HG02884 (cell line): Measurements from ENCODE around the gene APBB2.

Experiments
- ATAC-seq: cut with Tn5 transposase; IDR thresholded peaks from one replicate; pipeline ENCODE4 v1.9.1; 2021; ENCODE audit warnings: mild to moderate bottlenecking, moderate library complexity; ENCODE audit not compliant: unreplicated experiment

APBB2 gene

DNA sequence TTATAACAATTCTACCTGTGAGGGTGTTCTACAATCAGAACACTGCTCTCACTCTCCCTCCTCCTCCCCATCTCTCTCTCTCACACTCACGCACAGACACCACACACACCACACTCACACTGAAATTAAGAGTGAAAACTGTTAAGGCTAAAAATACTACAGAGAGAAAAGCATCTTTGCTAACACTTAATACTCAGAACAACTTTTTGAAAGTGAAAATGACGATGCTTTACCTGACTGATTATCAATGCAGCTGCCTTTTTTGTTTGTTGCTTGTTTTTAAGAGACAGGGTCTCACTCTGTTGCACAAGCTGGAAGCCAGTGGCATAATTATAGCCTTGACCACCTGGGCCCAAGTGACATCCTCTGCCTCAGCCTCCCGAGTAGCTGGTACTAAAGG, 222.4 kb downstream of the APBB2 start:
- peak; percentile 61 for ATAC-seq

GRCh38 chr4:40990899-40991265, 223.5 kb downstream of the APBB2 start:
- no peak for ATAC-seq

GRCh38 chr4:40990236-40990898, 224.0 kb downstream of the APBB2 start:
- ATAC-seq: no peak

- ATAC-seq: no peak
Observed at GRCh38 chr4:40987151-40987550, 227.2 kb downstream of the APBB2 start.

GRCh38 chr4:40986375-40986774, 228.0 kb downstream of the APBB2 start:
- ATAC-seq: no peak

GRCh38 chr4:40984051-40984450, 230.3 kb downstream of the APBB2 start:
- no peak for ATAC-seq

DNA sequence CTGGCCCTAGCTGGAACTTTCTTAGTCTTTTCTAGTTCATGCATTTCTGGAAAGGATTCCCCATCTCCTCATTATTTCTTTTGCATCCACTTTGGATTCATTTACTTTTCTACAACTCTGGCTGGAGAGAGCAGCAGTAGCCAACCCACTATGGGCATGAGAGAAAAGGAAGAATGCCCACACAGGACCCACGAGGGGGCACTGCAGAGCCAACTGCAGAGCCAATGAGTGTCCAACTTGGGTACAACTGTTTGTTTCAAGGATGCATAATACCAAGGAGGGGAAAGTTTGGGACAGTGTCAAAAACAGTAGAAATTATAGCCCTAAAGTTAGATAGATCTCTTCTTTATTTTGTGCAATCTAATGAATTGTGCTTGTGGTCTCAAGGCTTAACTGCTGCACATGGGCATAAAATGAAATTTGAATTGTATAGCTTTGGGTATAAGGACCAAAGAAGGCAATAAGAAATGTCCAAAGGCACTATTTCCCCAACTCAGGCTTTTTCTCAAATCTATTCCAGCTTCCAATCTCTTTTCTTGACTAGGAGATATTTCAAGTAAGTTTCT, 233.9 kb downstream of the APBB2 start:
- no peak for ATAC-seq

GRCh38 chr4:40978548-40978947, 235.8 kb downstream of the APBB2 start:
- no peak for ATAC-seq

GRCh38 chr4:40976343-40976742, 238.0 kb downstream of the APBB2 start:
- ATAC-seq: no peak

DNA sequence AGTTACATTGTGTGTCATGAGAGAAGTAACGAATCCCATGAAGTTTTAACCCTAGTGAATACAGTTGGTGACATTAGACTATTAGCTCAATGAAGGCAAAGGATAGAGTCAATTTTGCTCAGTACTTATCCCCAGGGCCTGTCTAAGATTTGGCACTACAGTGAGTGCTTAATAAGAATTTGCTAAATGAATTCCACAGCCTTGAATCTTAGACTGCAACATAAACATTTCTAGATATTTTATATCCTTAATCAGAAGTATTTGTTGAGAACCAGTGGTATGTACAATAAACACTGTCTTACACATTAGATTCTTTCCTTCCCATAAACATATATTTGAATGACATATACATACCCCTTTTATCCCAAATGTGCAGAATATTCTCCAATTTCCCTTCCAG, 241.6 kb downstream of the APBB2 start:
- ATAC-seq: no peak

DNA sequence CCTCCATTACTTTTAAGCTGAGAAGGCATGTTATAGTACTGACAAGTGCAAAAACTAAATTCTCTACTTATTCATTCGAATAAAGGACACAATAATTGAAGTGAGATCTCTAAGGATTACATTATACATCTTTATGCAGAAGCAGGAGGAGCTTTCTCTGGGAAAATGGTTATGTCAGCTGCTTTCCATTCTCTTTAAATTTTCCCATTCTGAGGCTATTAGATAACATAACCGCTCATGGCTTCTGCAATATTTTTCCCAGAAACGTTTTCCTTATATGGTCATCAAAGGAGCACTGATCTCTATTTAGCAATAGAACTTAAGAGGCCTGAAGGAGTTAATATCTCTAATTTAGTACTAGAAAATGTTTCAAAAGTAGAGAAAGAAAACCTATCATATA, 243.0 kb downstream of the APBB2 start:
- ATAC-seq: no peak

DNA sequence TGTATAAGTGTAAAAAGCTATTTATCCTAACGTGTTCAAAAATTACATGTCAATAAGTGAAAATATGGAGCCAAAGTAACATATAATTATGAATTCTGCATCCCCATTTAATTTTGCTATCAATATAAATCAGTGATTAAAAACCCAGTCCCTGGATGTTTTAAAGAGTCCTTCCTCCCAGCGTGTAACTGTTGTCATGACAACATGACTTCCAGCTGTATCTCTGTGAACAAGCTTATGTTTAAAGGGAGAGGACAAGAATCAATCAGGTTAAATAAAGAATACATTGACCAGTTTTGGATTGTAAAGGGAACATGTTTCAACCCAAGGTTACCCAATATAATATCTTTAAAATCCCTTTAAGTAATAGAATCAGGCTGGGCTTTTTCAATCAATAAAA, 244.8 kb downstream of the APBB2 start:
- ATAC-seq: no peak

GRCh38 chr4:40967550-40967949, 246.8 kb downstream of the APBB2 start:
- ATAC-seq: no peak

GRCh38 chr4:40966091-40966490, 248.3 kb downstream of the APBB2 start:
- ATAC-seq: no peak

DNA sequence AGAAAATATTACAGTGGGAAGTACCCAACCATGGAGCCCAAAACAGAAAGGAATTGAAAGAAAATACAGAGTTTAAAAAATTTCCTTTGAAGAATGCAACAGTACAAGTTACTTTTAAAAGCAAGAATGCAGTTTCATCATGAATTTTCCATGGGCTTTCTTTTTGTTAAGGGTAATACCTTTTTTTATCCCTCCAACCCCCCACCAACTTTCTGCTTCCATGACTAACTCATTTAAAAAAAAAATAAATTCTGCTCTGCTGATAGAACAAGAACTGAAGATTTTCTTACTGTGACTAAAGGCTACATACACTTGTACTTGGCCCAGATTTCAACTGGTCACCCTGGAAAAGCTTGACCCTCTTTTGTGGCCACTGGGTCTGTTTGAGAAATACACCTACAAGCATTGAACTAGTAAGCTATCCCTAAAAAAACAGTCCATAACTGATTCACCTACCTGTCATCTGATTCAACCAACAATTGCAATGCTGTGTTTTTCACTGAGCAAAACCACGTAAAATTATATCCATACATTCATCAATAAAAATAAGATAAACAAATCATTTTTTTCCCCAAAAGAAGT, 250.4 kb downstream of the APBB2 start:
- ATAC-seq: no peak

- no peak for ATAC-seq
Observed at GRCh38 chr4:40962551-40963180, 251.7 kb downstream of the APBB2 start.

DNA sequence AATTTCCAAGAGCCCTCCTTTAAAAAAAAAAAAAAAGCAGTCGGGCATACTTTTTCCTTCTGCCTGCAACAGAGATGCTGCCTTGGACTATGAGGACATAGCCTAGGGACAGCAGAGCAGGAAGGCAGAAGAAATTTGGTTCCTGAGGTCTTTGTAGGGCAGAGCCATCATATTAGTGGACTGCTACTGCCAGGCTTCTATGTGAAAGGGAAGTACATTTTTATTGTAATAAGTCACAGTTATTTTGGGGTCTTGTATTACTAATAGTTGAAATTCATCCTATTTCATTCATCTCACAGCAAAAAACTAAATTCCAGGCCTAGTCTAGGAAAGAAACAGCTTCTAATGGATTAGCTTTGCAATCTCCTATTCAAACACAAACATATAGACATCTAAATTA, 253.4 kb downstream of the APBB2 start:
- no peak for ATAC-seq

DNA sequence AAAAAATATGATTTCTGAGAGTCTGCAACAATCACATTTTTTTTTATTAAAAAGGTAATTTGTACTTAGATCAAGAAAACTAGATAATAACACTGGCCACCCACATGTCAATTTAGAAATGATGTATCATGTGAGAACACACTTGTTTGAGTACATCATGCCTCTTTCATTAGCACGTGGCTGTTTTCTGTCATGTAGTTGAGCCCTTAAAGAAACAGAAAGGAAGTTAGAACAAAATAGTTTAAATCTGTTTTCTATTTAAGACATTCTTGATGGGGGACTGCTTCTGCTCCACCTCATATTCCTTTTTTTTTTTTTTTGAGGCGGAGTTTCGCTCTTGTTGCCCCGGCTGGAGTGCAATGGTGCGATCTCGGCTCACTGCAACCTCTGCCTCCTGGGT, 257.1 kb downstream of the APBB2 start:
- ATAC-seq: no peak

- no peak for ATAC-seq
Observed at GRCh38 chr4:40956721-40957255, 257.6 kb downstream of the APBB2 start.

DNA sequence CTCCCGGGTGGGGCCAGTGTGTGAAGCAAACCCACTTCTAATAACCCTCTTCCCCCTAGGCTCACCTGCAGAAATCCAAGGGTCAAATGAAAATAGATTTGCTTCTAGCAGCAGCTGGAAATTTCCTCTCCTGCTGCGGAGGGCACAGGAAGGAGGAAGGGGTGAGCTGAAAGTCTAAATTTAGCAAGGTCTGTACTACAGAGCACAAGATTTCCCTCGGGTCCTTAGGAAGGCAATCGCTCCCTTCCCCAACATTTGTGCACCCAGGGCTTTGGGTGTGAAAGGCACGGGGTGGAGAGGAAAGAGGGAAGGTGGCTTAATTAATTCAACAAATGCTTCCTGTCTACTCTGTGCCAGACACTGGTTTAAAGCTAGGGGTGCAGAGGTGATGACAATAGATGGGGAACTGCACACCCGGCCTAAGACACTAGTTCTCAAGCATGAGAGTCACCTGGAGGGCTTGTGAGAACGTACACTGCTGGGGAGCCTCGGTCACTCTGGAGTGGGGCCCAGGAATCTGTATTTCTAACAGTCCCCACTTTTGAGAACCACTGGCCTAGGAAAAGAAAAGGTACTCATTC, 260.2 kb downstream of the APBB2 start:
- ATAC-seq: no peak

- no peak for ATAC-seq
Observed at GRCh38 chr4:40953283-40954087, 260.9 kb downstream of the APBB2 start.
